Liver (tissue), 9 donors: Measurements from ENCODE around the gene DGKE. TPM values are rescaled to one million over a fixed set of nuclear protein-coding genes. Genes with fewer than 3 reads are reported as not detected.

ENCODE experiments used
- DNase-seq: peaks from one replicate; pipeline ENCODE4 v3.0.0-alpha.2; 2017; ENCODE audit warnings: low spot score
- H3K27ac ChIP-seq, 2 donors: one replicate each; pipeline ENCODE4 v1.7.0; 2013; ENCODE audit warnings: inconsistent platforms in 2 of 2, low read length in 2 of 2, control low read depth in 1 of 2, low read depth in 1 of 2, mild to moderate bottlenecking in 1 of 2
- H3K27me3 ChIP-seq, 4 donors: one replicate each; pipeline versions ENCODE4 v1.6.1 to v1.7.0; 2013; ENCODE audit warnings: low read length in 3 of 4, inconsistent platforms in 1 of 4, mild to moderate bottlenecking in 1 of 4, moderate library complexity in 1 of 4; ENCODE audit not compliant: control insufficient read depth in 4 of 4, insufficient read depth in 4 of 4
- H3K36me3 ChIP-seq, 4 donors: one replicate each; pipeline versions ENCODE4 v1.6.1 to v1.7.0; 2013; ENCODE audit warnings: low read length in 3 of 4, mild to moderate bottlenecking in 3 of 4, low read depth in 1 of 4, moderate library complexity in 1 of 4; ENCODE audit not compliant: control insufficient read depth in 4 of 4, insufficient read depth in 3 of 4
- H3K4me1 ChIP-seq, 4 donors: one replicate each; pipeline versions ENCODE4 v1.6.1 to v1.7.0; 2013; ENCODE audit warnings: low read length in 3 of 4, mild to moderate bottlenecking in 3 of 4, moderate library complexity in 1 of 4; ENCODE audit not compliant: control insufficient read depth in 4 of 4, insufficient read depth in 4 of 4
- H3K4me3 ChIP-seq, 3 donors: one replicate each; pipeline versions ENCODE4 v1.6.1 to v1.7.0; 2013; ENCODE audit warnings: low read length in 3 of 3, control low read depth in 1 of 3, low read depth in 1 of 3, mild to moderate bottlenecking in 1 of 3
- H3K9ac ChIP-seq, 2 donors: one replicate each; pipeline ENCODE4 v1.7.0; 2013; ENCODE audit warnings: low read length in 2 of 2, mild to moderate bottlenecking in 2 of 2, moderate library complexity in 2 of 2, control low read depth in 1 of 2, low read depth in 1 of 2
- H3K9me3 ChIP-seq, 4 donors: one replicate each; pipeline versions ENCODE4 v1.6.1 to v1.7.0; 2013; ENCODE audit warnings: low read length in 3 of 4; ENCODE audit not compliant: control insufficient read depth in 4 of 4
- ATF3 ChIP-seq: IDR thresholded peaks from 2 replicates; pipeline ENCODE4 v1.6.1; 2016; ENCODE audit warnings: antibody characterized with exemption
- CTCF ChIP-seq: fragments of 150-350 bp; IDR thresholded peaks from 2 replicates; pipeline ENCODE4 v1.5.1; 2017; ENCODE audit warnings: improper control_type of control experiment, low read depth, low read length; ENCODE audit not compliant: missing input control
- EGR1 ChIP-seq, 2 donors: IDR thresholded peaks; 2 replicates each; pipeline ENCODE4 v1.6.1; 2016 to 2018; ENCODE audit warnings: antibody characterized with exemption in 2 of 2, low read depth in 2 of 2
- FOXA1 ChIP-seq: IDR thresholded peaks from 2 replicates; pipeline ENCODE4 v1.6.1; 2016; ENCODE audit warnings: antibody characterized with exemption
- FOXA2 ChIP-seq: IDR thresholded peaks from 2 replicates; pipeline ENCODE4 v1.6.1; 2016; ENCODE audit warnings: antibody characterized with exemption
- GABPA ChIP-seq, 2 donors: IDR thresholded peaks in 1 of 2; conservative IDR thresholded peaks in 1 of 2; 2 replicates each; pipeline ENCODE4 v1.6.1; 2016; ENCODE audit warnings: antibody characterized with exemption in 2 of 2, mild to moderate bottlenecking in 1 of 2, moderate library complexity in 1 of 2
- HNF4A ChIP-seq, 2 donors: conservative IDR thresholded peaks; 2 replicates each; pipeline ENCODE4 v1.6.1; 2016; ENCODE audit warnings: antibody characterized with exemption in 2 of 2, mild to moderate bottlenecking in 2 of 2
- HNF4G ChIP-seq: IDR thresholded peaks from 2 replicates; pipeline ENCODE4 v1.6.1; 2016; ENCODE audit warnings: antibody characterized with exemption
- JUND ChIP-seq, 2 donors: IDR thresholded peaks; 2 replicates each; pipeline ENCODE4 v1.6.1; 2016; ENCODE audit warnings: antibody characterized with exemption in 2 of 2
- MAX ChIP-seq: IDR thresholded peaks from 2 replicates; pipeline ENCODE4 v1.6.1; 2016; ENCODE audit warnings: antibody characterized with exemption
- NR2F2 ChIP-seq: IDR thresholded peaks from 2 replicates; pipeline ENCODE4 v1.6.1; 2016; ENCODE audit warnings: antibody characterized with exemption
- REST ChIP-seq: IDR thresholded peaks from 2 replicates; pipeline ENCODE4 v1.6.1; 2016; ENCODE audit warnings: antibody characterized with exemption, mild to moderate bottlenecking
- RXRA ChIP-seq, 2 donors: IDR thresholded peaks; 2 replicates each; pipeline ENCODE4 v1.6.1; 2017 to 2018; ENCODE audit warnings: antibody characterized with exemption in 2 of 2, mild to moderate bottlenecking in 1 of 2
- SP1 ChIP-seq: IDR thresholded peaks from 2 replicates; pipeline ENCODE4 v1.6.1; 2018; ENCODE audit warnings: antibody characterized with exemption, mild to moderate bottlenecking
- TAF1 ChIP-seq: conservative IDR thresholded peaks from 2 replicates; pipeline ENCODE4 v1.6.1; 2016; ENCODE audit warnings: antibody characterized with exemption, mild to moderate bottlenecking
- YY1 ChIP-seq: IDR thresholded peaks from 2 replicates; pipeline ENCODE4 v1.6.1; 2016; ENCODE audit warnings: antibody characterized with exemption, mild to moderate bottlenecking
- WGBS: extraction: QIAGEN DNeasy Blood & Tissue Kit; methylation state at CpG from one replicate; pipeline ENCODE4 v1.1.7; 2013; 5-methylcytosine and 5-hydroxymethylcytosine counted together
- polyA plus RNA-seq, 2 donors: library from polyadenylated mRNA; stranded (reverse) in 1 of 2; unstranded in 1 of 2; fragments of 200-250 nt in 1 of 2; fragments of >200 nt in 1 of 2; fragmentation: Nextera tagmentation in 1 of 2; extraction: Ambion mirVana in 1 of 2; gene quantifications; one replicate each; pipeline versions ENCODE4 v1.2.1 to v1.2.3, GENCODE V29; 2013 to 2015
- total RNA-seq, 2 donors: library from RNA; depleted of rRNA; stranded (reverse); fragments of >200 nt; gene quantifications; one replicate each; pipeline ENCODE4 v1.2.3, GENCODE V29; 2014
- donor health status: healthy.
- donor health status: healthy.
- donor health status: healthy.
- donor health status: healthy.
- donor health status: healthy.

Gene DGKE
- total and polyA plus RNA-seq, 4 donors: 1.0 to 5.9 (median 2.8) TPM

- TF ChIP-seq CTCF: no peak
These were observed 45.3 kb downstream of the DGKE start (continued) for GRCh38 chr17:56879280-56879679.

- no peaks in the 10 kb centered on the region for H3K27me3 ChIP-seq
- H3K4me3 ChIP-seq: no peak overlapping the region
- no peak for TF ChIP-seq HNF4G
- no peak for TF ChIP-seq HNF4A (conservative IDR thresholded peaks at IDR 0.05)
- TF ChIP-seq FOXA2: no peak
- TF ChIP-seq REST: no peak
- TF ChIP-seq EGR1 (IDR thresholded peaks at IDR 0.05; ENCODE audit: low read depth in 2 of 2): no peak
- no peak for TF ChIP-seq ATF3
- no peak for TF ChIP-seq CTCF
- TF ChIP-seq SP1: no peak
- TF ChIP-seq FOXA1: no peak
- TF ChIP-seq MAX: no peak
- TF ChIP-seq JUND (IDR thresholded peaks at IDR 0.05): no peak
- peaks cover 0 to 6% (median 4%) of the 10 kb centered on the region in 4 donors for H3K4me1 ChIP-seq
- no peak overlapping the region for H3K9ac ChIP-seq
- WGBS: 78% methylated on average over 3 of the region's 3 CpGs
- no peak overlapping the region for H3K27ac ChIP-seq
- no peak for DNase-seq
- H3K36me3 ChIP-seq: peaks cover 0 to 3% (median under 1%) of the 10 kb centered on the region in 4 donors
- no peaks in the 10 kb centered on the region for H3K9me3 ChIP-seq
These were observed 46.2 kb downstream of the DGKE start for GRCh38 chr17:56880133-56880532.

- H3K27me3 ChIP-seq: no peaks in the 10 kb centered on the region
- no peak overlapping the region for H3K27ac ChIP-seq
- H3K9ac ChIP-seq: no peak overlapping the region
- WGBS: 87% methylated on average over 8 of the region's 8 CpGs
- H3K36me3 ChIP-seq: peaks cover 0 to 3% (median under 1%) of the 10 kb centered on the region in 4 donors
- no peak for DNase-seq
- peaks cover 0 to 6% (median 4%) of the 10 kb centered on the region in 4 donors for H3K4me1 ChIP-seq
- H3K9me3 ChIP-seq: no peaks in the 10 kb centered on the region
- no peak for TF ChIP-seq EGR1 (IDR thresholded peaks at IDR 0.05; ENCODE audit: low read depth in 2 of 2)
- no peak for TF ChIP-seq TAF1
- no peak for TF ChIP-seq RXRA (IDR thresholded peaks at IDR 0.05)
- TF ChIP-seq HNF4A (conservative IDR thresholded peaks at IDR 0.05): no peak
- TF ChIP-seq REST: no peak
- no peak for TF ChIP-seq NR2F2
- no peak for TF ChIP-seq GABPA (IDR thresholded peaks at IDR 0.05 in 1 of 2, conservative IDR thresholded peaks at IDR 0.05 in 1 of 2)
- TF ChIP-seq JUND (IDR thresholded peaks at IDR 0.05): no peak
- TF ChIP-seq YY1: no peak
- no peak for TF ChIP-seq HNF4G
- no peak for TF ChIP-seq SP1
- TF ChIP-seq ATF3: no peak
- no peak overlapping the region for H3K4me3 ChIP-seq
These were observed 46.6 kb downstream of the DGKE start for GRCh38 chr17:56880571-56880970.
